Stimulated activated CD4-positive, alpha-beta T cell treated with anti-CD3 and anti-CD28 coated beads, Interleukin-1b, Interleukin-23, amount 100 ng/mL, for 4 hours (primary cell): ENCODE measurements around the gene C17orf100.
"Not testable (repeated sequence)": the region's sequence is repeated elsewhere in the genome, so short reads cannot be mapped to it uniquely, and the experiment has no call there.

Experiments
- DNase-seq, 2 donors: peaks; one replicate each; pipeline ENCODE4 v3.0.0-alpha.2; 2020; ENCODE audit warnings: low read depth in 2 of 2

C17orf100 gene

DNA sequence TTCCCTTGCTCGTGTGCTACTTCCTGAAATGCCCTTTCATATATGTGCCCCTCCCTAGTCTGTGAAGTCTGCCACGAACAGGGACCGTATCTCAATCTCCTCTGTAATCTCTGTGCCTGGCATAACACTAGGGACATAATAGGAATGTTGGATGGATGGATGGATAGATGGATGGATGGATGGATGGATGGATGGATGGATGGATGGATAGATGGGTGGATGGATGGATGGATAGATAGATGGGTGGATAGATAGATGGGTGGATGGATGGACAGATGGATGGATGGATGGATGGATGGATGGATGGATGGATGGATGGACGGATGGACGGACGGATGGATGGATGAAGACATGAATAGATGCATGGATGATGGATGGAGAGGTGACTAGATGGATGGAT lies 40.4 kb downstream of the C17orf100 start:
- not testable (repeated sequence) for DNase-seq

GRCh38 chr17:6695051-6695450 lies 43.5 kb downstream of the C17orf100 start:
- no peak for DNase-seq

GRCh38 chr17:6695565-6695964 lies 44.0 kb downstream of the C17orf100 start:
- no peak for DNase-seq

DNA sequence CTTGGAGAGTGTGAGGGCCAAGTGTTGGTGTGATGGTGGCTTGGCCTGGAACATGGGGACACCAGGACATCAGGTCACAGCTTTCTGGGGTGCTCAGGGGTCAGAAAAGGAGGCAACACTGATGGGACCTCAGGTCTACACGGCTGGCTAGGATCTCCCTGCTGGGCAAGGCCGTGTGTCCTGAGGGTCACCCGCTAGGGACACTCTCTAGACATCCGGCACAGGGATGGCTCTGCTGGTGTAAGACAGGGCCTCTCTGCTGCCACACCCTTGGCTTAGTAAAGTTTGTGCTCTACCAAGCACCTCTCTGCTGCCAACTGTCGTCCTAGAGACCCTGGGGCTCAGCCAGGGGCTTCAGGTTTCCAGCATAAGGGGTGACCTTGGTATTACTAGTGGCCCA lies 45.3 kb downstream of the C17orf100 start:
- DNase-seq, result no peak

DNA sequence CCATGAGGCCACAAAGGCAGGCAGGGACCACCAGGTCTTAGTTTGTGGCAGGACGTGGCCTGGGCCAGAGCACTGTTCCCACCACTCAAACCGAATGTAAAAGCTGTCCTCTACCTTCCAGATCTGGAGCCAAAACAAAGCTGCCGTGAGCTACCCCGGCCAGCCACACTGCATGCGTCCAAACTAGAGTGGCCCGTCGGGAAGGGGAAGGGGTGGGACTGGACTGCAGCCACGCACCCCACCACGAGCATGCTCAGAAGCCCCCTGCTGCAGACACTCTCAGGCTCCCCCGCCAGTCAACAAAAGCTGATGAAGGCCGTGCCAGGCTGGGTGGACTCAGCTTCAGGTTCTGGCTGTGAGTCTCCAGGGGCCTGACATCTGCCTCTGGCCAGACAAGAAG lies 46.4 kb downstream of the C17orf100 start:
- no peak for DNase-seq

- no peak for DNase-seq
These were observed 48.7 kb downstream of the C17orf100 start for GRCh38 chr17:6699997-6700947.

DNA sequence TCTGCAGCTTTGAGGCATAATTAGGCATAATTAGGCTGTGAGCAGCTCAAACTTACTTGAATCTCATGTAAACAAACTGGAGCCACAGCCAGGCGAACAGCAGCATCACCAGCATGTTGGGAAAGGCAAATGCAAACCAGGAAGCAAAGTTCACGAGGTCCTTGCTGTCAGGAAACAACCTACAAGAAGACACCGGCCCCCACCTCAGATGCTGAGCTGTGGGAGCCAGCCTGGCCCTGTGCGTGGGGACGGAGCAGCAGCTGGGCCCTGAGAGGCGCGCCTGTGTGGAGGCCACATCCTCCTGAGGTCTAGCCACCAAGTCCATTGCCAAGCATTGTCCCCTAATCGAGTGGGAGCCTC lies 49.4 kb downstream of the C17orf100 start:
- DNase-seq, result no peak

- peak; percentile 13 to 36 for DNase-seq
These were observed 50.2 kb downstream of the C17orf100 start for GRCh38 chr17:6701719-6702118.

- DNase-seq, result no peak
These were observed 51.1 kb downstream of the C17orf100 start for GRCh38 chr17:6702567-6703215.
